Astrocyte of the cerebellum (primary cell): ENCODE results near the gene LAPTM5.

ENCODE experiments used
- DNase-seq: peaks from one replicate; pipeline ENCODE4 v3.0.0-alpha.2; 2011; ENCODE audit warnings: low read depth
- H3K4me3 ChIP-seq: 2 replicates; pipeline ENCODE4 v1.5.1; 2011; ENCODE audit warnings: mild to moderate bottlenecking, low read depth, low read length, moderate library complexity
- CTCF ChIP-seq: IDR thresholded peaks from 2 replicates; pipeline ENCODE4 v1.5.1; 2012; ENCODE audit warnings: low read length, low read depth, moderate library complexity, mild to moderate bottlenecking; ENCODE audit errors: missing control alignments
- in situ Hi-C: cut with HindIII; loops from 2 replicates; pipeline ENCODE4 v1.10.0; 2017; ENCODE audit warnings: low sequenced_read_pairs

Gene LAPTM5

GRCh38 chr1:30714025-30714424 is 43.5 kb downstream of the LAPTM5 start:
- no peak for TF ChIP-seq CTCF
- no peak overlapping the region for H3K4me3 ChIP-seq
- in situ Hi-C loops: no loop called here
- no peak for DNase-seq

GRCh38 chr1:30713311-30713710 is 44.3 kb downstream of the LAPTM5 start:
- in situ Hi-C loops: no loop called here
- no peak for DNase-seq
- no peak for TF ChIP-seq CTCF
- H3K4me3 ChIP-seq: no peak overlapping the region

- in situ Hi-C loops: no loop called here
- TF ChIP-seq CTCF: no peak
- no peak for DNase-seq
- H3K4me3 ChIP-seq: no peak overlapping the region
Observed at GRCh38 chr1:30712583-30712982, 45.0 kb downstream of the LAPTM5 start.

- in situ Hi-C loops: no loop called here
- no peak overlapping the region for H3K4me3 ChIP-seq
- no peak for TF ChIP-seq CTCF
- DNase-seq: no peak
Observed at GRCh38 chr1:30710407-30710806, 47.2 kb downstream of the LAPTM5 start.

DNA sequence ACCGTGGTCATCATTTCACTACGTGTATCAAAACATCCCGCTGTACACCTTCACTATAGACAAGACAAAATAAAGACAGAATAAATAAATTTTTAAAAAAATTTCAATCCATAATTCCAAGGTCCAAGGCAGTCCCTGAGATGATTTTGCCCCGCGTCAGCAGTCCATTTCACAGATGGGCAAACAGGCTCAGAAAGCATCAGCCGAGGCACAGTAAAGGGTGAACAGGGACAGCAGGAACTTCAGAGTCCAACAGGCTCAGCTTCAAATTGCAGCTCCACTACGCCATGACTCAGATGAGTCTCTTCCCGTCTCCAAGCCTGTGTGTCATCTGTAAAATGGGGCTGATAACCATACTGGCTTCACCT is 49.2 kb downstream of the LAPTM5 start:
- DNase-seq: no peak
- TF ChIP-seq CTCF: no peak
- in situ Hi-C loops: no loop called here
- no peak overlapping the region for H3K4me3 ChIP-seq

- peak; percentile 23 for DNase-seq
- H3K4me3 ChIP-seq: no peak overlapping the region
- in situ Hi-C loops: no loop called here
- peak; percentile 82 for TF ChIP-seq CTCF
Observed at GRCh38 chr1:30707412-30708360, 49.9 kb downstream of the LAPTM5 start.
